22Rv1 (cell line): ENCODE results near the gene CLMP.
A peak's percentile ranks its signal among the peaks of the same experiment; 100 is the strongest.

Experiments
- H3K27ac ChIP-seq: fragments of 450-650 bp; 2 replicates; pipeline ENCODE4 v1.5.1; 2017
- CTCF ChIP-seq: fragments of 450-650 bp; IDR thresholded peaks from 2 replicates; pipeline ENCODE4 v1.5.1; 2017; ENCODE audit warnings: mild to moderate bottlenecking
- ZFX ChIP-seq: fragments of 450-650 bp; IDR thresholded peaks from 2 replicates; pipeline ENCODE4 v1.6.1; 2017; ENCODE audit warnings: antibody characterized with exemption, borderline replicate concordance

Gene CLMP

GRCh38 chr11:123129920-123130319, 65.1 kb downstream of the CLMP start:
- H3K27ac ChIP-seq, result no peak overlapping the region
- no peak for TF ChIP-seq CTCF
- no peak for TF ChIP-seq ZFX

GRCh38 chr11:123125169-123125568, 69.9 kb downstream of the CLMP start:
- no peak overlapping the region for H3K27ac ChIP-seq
- no peak for TF ChIP-seq ZFX
- TF ChIP-seq CTCF, result no peak

GRCh38 chr11:123122852-123123251, 72.2 kb downstream of the CLMP start:
- TF ChIP-seq CTCF, result no peak
- TF ChIP-seq ZFX, result no peak
- no peak overlapping the region for H3K27ac ChIP-seq

- TF ChIP-seq CTCF (no peak), ZFX (no peak)
- no peak overlapping the region for H3K27ac ChIP-seq
These were observed 72.7 kb downstream of the CLMP start for GRCh38 chr11:123122341-123122740.

GRCh38 chr11:123116486-123116885, 78.6 kb downstream of the CLMP start:
- no peak for TF ChIP-seq ZFX
- TF ChIP-seq CTCF, result no peak
- no peak overlapping the region for H3K27ac ChIP-seq

- TF ChIP-seq ZFX (no peak), CTCF (peak; percentile 84)
- no peak overlapping the region for H3K27ac ChIP-seq
These were observed 83.6 kb downstream of the CLMP start for GRCh38 chr11:123111465-123111864.

- no peak overlapping the region for H3K27ac ChIP-seq
- TF ChIP-seq ZFX, result no peak
- TF ChIP-seq CTCF, result no peak
These were observed 84.7 kb downstream of the CLMP start for GRCh38 chr11:123110397-123110796.
